Breast epithelium (tissue), 3 donors: Measurements from ENCODE around the gene CCDC51.

Experiments used
- CTCF ChIP-seq, 3 donors: fragments of 450-650 bp; IDR thresholded peaks; one replicate each; pipeline ENCODE4 v1.5.1; 2016 to 2017; ENCODE audit warnings: antibody characterized with exemption in 3 of 3, mild to moderate bottlenecking in 3 of 3, moderate library complexity in 3 of 3
- POLR2A ChIP-seq: fragments of 450-650 bp; IDR thresholded peaks from one replicate; pipeline ENCODE4 v1.6.1; 2016; ENCODE audit warnings: antibody characterized with exemption, mild to moderate bottlenecking, moderate library complexity
- POLR2AphosphoS5 ChIP-seq, 3 donors: sonication (generic); formaldehyde crosslinking; IDR thresholded peaks; one replicate each; pipeline ENCODE4 v1.6.1; 2017; ENCODE audit warnings: antibody characterized with exemption in 3 of 3

DNA sequence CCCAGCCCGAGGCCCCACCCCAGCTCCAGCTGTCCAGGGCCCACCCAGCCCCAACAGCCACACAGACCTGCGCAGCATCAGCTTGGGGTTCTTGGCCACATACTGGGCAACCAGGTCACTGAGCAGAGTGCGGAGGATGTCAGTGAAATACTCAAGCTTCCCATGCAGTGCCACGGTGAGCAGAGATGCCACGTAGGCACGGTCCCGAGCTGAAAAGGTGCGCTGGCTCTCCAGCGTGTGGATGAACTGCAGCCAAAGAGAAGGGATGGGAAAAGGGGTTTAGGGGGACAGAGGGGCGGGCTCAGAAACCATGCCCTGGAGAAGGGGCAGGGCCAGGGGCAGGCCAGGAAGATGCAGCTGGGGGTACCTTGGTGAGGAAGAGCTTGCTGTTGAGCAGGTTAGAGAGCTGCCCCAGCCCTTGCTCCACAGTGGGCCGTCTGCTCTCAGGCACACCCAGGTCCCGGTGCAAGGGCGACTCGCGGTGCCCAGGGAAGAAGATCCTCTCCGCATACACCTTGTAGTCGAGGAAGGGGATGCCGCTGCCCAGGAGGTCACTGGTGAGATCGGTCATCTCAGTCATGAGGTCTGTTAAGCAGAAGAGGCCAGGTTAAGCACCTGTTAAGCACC is 27.4 kb downstream of the CCDC51 start:
- TF ChIP-seq CTCF (IDR thresholded peaks at IDR 0.05) (no peak), POLR2AphosphoS5 (IDR thresholded peaks at IDR 0.05) (no peak), POLR2A (no peak)
